Measurements from ENCODE around the gene GPR32. TPM values are rescaled to one million over a fixed set of nuclear protein-coding genes. Genes with fewer than 3 reads are reported as not detected.
"Not testable (repeated sequence)": the region's sequence is repeated elsewhere in the genome, so short reads cannot be mapped to it uniquely, and the experiment has no call there.

Gene GPR32, protein sequence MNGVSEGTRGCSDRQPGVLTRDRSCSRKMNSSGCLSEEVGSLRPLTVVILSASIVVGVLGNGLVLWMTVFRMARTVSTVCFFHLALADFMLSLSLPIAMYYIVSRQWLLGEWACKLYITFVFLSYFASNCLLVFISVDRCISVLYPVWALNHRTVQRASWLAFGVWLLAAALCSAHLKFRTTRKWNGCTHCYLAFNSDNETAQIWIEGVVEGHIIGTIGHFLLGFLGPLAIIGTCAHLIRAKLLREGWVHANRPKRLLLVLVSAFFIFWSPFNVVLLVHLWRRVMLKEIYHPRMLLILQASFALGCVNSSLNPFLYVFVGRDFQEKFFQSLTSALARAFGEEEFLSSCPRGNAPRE
- not detected in 2 replicates for total RNA-seq

DNA sequence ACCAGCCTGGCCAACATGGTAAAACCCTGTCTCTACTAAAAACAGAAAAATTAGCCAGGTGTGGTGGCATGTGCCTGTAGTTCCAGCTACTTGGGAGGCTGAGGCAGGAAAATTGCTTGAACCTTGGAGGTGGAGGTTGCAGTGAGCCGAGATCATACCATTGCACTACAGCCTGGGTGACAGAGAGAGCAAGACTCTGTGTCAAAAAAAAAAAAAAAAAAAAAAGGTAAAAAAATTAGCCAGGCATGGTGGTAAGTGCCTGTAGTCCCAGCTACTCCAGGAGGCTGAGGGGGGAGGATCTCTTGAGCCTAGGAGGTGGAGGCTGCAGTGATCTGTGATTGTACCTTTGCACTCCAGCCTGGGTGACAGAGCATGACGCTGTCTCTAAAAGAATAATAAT lies at the start of gene GPR32:
TSS of gene GPR32 (plus strand) at position 301 of the 400 bp plus-strand sequence. CDS start 137 bp downstream, outside the sequence.
- intact Hi-C loops (cut with micrococcal nuclease) = not testable (repeated sequence)

DNA sequence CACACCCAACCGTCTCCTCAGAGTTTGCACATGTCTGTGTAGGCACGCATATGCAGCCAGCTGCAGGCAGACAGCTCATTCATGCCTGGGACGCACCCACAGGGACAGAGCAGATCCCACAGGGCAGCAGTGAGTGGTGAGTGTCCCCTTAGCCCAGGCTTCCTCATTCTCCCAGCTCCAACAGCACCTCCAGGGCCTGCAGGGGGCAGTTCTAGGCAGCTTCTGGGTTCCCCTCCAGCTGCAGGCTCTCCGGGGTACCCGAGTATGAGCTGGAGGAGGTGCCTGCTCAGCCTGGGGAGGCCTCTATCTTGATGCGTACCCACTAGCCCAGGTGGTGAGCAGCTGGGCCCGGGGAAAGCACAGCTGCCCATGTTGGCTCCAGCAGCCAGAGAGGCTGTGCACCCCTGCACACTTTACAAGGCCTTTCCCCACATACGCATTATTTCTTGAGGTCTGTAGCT lies 49.3 kb upstream of the GPR32 start:
- intact Hi-C loops (cut with micrococcal nuclease) = loop anchor here (10.0 kb wide), 3 partner anchors 356 to 696 kb away; partner anchors contain the start of genes CTU1, NAPSA, VRK3 and ZNF473

DNA sequence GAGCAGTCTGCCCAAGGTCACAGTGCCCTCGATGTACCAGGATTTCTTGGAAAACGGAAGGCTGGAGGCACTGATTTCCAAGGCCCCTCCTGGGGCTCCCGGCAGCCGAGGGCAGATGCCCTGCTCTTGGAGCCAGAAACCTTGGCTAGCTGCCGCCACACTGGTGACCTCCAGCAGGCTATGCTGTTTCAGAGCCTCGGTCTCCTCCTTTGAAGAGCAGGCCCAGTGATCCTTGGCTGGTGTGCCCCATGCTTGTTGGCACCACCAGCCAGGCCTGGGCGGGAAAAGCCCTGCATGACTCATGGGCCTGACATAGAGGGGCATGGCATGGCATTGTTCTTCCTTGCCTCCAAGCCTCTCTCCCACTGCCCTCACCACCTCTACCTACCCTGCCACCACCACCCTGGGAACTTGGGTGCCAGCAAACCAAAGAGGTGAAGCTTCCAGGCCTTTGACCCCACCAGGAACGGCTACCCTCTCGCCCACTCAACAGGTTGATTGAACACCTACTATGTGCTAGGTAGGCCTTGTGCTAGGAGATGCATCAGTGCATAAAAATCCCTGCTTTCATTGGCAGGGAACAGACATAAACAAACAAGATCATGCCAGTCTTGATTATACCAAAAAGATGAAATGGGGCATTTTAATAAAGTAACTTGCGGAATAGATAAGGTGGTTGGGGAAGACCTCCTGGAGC lies 48.7 kb upstream of the GPR32 start:
- intact Hi-C loops (cut with micrococcal nuclease) = loop anchor here (10.0 kb wide), 3 partner anchors 357 to 697 kb away; partner anchors contain the start of genes CTU1, NAPSA, VRK3 and ZNF473

DNA sequence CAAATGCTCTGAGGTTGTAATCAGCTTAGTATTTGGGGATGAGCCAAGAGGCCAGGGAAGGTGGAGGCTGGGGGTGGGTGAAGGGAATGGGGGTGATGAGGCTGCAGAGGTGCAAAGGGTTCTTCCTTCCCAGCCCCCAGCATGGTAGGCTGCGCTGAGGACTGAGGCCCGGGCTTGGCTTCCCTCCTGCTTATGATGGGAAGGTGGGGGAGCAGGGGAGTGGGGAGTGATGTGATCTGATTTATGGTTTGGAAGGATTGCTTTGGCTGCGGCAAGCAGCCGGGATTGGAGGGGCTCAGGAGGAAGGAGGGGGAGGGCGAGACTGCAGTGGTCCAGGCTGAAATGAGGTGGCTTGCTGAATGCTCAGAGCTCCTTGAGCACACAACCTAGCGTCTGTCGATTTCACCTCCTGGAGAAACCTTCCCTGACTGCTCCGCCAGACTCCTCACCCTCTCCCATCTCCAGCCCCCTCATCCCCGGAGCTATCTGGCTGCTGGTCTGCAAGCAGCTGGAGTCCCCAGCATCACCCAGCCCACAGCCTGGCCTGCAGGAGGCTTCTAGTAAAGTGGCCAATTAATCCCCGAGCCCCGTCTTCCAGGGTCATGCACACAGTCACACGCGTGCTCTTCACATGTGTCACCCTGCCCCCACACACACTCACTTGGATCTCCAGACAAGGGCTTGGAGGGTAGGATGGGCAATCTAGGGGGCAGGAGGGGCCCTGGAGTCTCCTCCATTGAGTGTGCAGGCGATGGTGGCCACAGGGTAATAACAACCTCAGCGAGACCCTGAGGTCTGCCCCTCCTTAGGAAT lies 47.9 kb upstream of the GPR32 start:
- intact Hi-C loops (cut with micrococcal nuclease) = loop anchor here (10.0 kb wide), 3 partner anchors 358 to 698 kb away; partner anchors contain the start of genes CTU1, NAPSA, VRK3 and ZNF473

DNA sequence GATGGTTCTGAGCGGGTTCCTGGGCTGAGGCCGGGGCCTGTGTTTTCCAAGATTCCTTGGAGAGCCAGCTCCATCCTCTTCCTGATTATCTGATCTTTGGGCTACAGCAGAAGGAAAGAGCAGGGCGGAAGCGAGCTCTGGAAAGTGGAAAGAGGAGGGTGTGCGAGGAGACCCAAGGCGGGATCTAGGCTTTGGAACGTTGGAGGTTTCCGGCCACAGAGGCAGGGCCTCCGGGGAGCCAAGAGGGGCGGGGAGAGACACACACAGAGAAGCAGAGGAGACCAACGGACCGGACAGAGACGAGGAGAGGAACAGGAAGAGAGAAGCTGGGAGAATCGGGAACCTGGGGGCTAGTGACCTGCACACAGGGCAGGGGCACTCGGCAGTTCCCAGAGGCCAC lies 47.2 kb upstream of the GPR32 start, which contains the start of gene CLEC11A:
TSS of gene CLEC11A (plus strand) at position 296 of the 400 bp plus-strand sequence. CDS start 162 bp downstream, outside the sequence.
- intact Hi-C loops (cut with micrococcal nuclease) = loop anchor here (10.0 kb wide), 3 partner anchors 358 to 698 kb away; partner anchors contain the start of genes CTU1, NAPSA, VRK3 and ZNF473

DNA sequence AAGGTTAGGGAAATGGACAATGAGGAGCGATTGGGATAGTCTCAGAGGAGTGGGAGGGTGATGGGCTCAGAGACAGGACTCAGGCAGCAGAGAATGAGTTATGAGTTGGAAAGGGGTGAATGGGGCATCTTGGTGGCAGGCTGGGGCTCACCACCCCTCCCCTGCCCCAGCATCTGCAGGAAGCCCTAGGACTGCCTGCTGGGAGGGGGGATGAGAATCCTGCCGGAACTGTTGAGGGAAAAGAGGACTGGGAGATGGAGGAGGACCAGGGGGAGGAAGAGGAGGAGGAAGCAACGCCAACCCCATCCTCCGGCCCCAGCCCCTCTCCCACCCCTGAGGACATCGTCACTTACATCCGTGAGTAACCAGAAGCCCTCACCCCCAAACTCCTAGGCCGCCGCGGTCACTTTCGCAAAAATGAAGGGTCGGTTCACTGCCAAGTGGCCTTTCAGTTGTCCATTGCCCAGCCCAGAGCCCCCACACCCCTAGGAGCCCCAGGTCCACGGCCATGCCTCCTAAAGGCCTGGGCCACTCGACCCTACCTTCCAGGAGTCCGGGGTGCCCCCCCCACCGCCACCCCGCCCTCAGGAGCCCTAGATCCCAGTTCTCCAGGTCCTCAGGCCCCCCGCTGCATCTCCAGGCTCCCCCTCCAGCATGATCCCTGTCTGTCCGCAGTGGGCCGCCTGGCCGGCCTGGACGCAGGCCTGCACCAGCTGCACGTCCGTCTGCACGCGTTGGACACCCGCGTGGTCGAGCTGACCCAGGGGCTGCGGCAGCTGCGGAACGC lies 46.3 kb upstream of the GPR32 start:
- intact Hi-C loops (cut with micrococcal nuclease) = loop anchor here (1.0 to 10.0 kb wide), 6 partner anchors 59 to 699 kb away; partner anchors contain the start of genes CTU1, NAPSA, VRK3 and ZNF473

DNA sequence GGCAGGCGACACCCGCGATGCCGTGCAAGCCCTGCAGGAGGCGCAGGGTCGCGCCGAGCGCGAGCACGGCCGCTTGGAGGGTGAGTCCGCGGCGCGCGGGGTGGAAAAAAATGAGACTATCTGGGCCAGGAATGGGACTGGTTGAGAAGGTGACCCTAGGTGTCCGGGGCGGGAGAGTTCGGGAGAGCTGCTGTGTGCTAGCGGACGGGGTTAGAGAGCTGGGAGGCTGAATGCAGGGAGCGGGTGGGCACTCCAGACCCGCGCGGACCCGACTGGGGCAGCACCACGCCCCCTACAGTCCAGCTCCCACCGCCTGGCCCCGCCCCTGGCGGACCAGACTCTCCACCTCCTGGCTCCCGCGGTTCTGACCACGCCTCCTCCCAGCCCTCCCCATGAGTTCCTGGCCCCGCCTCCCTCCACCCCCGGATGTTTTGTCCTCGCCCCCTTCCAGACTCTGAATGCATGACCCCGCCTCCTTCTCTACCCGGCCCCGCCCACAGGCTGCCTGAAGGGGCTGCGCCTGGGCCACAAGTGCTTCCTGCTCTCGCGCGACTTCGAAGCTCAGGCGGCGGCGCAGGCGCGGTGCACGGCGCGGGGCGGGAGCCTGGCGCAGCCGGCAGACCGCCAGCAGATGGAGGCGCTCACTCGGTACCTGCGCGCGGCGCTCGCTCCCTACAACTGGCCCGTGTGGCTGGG lies 45.6 kb upstream of the GPR32 start:
- intact Hi-C loops (cut with micrococcal nuclease) = loop anchor here (1.0 to 10.0 kb wide), 7 partner anchors 59 to 700 kb away; partner anchors contain the start of genes CTU1, JOSD2, NAPSA and VRK3

DNA sequence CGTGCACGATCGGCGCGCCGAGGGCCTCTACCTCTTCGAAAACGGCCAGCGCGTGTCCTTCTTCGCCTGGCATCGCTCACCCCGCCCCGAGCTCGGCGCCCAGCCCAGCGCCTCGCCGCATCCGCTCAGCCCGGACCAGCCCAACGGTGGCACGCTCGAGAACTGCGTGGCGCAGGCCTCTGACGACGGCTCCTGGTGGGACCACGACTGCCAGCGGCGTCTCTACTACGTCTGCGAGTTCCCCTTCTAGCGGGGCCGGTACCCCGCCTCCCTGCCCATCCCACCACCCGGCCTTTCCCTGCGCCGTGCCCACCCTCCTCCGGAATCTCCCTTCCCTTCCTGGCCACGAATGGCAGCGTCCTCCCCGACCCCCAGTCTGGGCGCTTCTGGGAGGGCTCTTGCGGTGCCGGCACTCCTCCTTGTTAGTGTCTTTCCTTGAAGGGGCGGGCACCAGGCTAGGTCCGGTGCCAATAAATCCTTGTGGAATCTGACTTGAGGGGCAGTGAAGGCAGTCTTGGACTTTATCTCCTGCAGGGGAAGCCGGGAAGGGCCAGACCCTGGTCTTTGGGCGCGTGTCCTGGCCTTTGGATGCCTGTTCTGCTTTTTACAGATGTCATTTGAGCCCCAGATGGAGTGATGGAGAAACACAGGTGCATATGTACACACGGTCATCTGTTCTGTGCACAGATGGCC lies 44.9 kb upstream of the GPR32 start:
- intact Hi-C loops (cut with micrococcal nuclease) = loop anchor here (1.0 to 10.0 kb wide), 5 partner anchors 67 to 701 kb away; partner anchors contain the start of genes CTU1, JOSD2, NAPSA and VRK3

DNA sequence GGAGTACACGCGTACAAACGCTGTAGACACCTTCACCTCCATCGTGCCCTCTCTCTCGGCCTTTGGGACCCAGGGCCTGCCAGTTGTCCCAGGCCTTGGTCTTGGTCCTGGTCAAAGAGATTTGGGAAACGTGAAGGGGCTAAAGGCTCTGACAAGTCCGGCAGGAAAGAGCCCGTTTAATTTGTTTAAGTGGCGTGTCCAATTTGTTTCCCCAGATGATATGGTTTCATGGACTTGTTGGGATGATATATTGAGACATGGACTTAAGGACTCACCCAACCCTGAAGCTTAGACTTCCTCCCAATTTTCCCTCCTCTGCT lies 44.4 kb upstream of the GPR32 start:
- intact Hi-C loops (cut with micrococcal nuclease) = loop anchor here (1.0 to 10.0 kb wide), 5 partner anchors 67 to 701 kb away; partner anchors contain the start of genes CTU1, JOSD2, NAPSA and VRK3

DNA sequence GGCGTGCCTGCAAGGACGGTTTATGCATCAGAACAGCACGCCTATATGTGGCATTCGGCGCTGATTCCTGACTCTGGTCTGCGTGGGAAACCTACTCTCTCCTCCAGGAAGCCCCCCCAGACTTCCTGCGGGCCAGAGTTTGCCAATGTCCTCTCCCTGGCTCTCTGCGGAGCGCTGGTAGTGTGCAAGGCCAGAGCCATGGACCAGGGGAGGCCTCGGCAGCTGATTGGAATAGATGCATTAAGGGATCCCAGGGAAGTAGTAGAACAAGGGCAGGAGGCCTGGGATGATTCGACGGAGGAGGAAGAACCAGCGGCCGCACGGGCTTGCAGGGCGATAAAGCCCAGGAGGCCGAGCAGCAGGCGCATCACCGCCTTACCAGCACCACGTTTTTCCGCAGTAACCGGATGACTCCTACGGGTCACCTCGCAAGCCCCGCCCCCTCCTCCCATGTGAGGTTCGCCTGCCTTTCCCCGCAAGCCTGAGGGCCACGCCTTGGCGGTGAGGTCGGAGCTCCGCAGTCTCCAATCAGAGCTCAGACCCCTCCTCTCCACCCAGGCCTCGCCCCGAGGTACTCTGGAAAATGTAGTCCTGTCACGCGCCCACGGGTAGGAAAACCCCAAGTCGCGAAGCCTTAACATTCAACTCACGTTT lies 42.1 kb upstream of the GPR32 start:
- intact Hi-C loops (cut with micrococcal nuclease) = loop anchor here (10.0 kb wide), 3 partner anchors 363 to 703 kb away; partner anchors contain the start of genes CTU1, NAPSA, VRK3 and ZNF473

DNA sequence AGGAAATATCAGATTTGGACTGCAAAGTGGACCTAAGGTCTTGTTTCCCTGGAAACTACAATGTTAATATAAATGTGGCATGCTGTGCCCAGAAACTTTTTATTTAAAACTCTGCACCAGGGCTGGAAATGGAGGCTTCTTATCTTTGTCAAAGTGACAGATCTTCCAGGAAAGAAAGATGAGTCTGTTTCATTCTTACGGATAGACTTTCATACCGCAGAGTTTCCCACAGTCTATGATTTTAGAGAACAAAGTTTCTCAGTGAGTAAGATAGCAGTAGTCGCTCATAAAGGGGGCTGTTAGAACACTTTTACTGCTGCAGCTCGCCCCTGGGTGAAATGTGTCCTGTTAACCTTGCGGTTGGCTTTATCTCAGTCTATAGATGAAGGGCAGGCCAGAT lies 40.4 kb upstream of the GPR32 start:
- intact Hi-C loops (cut with micrococcal nuclease) = loop anchor here (10.0 kb wide), 3 partner anchors 365 to 705 kb away; partner anchors contain the start of genes CTU1, NAPSA, VRK3 and ZNF473

DNA sequence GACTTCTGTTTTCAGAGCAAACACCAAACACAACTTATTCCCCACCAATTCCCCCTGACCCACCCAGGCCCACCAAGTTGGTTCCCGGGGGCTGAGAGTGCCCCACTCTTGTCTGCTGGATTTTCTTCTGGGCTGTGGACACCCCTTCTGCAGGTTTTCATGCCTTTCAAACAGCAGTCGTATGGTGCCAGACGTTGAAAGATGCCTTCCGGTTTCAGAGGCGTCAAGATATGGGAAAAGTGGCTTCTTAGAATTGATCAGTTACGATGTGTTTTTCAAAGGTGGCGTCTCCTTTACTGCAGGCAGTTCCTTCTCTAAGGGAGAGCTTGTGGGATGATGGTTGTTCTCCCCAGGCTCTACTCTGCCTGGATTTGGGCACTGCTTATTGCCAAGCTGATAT lies 34.4 kb upstream of the GPR32 start:
- intact Hi-C loops (cut with micrococcal nuclease) = no loop called here

DNA sequence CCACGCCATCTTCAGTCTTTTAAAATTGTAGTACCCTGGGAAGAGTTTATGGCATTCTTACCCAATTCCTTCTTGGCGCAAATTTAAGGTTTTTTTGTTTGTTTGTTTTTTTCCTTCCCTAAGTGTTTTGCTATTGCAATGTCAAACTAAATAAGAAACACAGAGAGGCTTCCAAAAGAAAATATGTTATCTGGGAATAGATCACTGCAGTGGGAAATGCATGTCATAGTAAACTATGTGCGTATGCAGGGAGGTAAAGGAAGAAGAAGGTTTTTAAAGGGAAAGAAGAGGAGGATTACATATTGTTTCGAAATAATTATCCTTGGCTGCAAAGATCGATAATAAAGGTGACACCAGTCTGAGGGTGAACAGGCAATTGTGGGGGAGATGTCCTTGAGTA lies 33.9 kb upstream of the GPR32 start:
- intact Hi-C loops (cut with micrococcal nuclease) = no loop called here

DNA sequence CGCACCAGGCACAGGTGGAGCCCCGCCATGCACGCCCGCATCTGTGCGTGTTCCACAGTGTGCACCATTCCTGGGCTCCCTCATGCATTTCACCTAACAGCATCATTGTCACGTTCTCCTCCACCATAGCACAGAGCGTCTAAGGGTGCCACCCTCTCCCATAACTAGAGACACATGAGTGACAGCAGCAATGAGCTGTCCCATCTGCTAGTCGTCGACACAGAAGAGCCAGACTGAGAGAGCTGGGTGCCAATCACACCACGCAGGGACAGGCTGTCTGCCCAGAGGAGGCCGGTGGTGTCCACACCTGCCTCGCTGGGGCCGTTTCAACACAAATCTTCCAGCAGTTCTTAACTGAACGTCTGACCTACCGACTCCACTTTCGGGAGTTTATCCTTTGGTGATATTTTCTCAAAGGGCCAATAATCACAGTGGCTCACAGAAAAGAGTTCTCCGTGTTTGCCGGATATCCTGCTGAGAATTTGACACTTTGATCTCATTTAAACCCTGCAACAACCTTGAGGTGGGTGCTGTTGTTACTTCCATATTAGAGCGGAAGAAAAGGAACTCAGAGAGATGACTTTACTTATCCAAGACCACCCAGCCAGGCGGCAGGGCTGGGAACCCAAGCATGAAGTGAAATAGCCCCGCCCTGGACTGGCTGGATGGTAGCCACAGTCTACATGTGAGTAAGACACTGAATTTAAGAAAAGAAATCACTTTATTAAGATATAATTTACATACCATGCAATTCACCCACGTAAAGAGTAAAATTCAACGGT lies 30.9 kb upstream of the GPR32 start:
- intact Hi-C loops (cut with micrococcal nuclease) = no loop called here

DNA sequence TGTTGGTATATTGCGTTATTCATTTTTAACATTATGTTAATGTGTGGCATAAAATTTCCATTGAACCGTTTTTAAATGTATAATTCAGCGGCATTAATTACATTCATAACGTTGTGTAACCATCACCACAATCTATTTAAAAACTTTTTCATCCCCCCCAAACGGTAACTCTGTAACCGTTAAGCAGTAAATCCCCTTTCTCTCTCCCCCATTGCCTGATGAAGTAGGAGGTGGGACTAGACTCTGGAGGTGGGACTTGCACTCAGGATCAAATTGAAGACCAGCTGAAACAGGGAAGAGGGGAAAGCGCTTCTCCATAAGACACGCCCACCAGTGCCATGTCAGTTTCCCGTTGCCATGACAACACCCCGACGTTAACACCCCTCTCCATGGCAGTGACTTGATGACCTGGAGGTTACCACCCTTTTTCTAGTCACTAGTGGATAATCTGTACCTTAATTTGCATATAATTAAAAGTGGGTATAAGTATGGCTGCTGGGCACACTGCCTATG lies 30.3 kb upstream of the GPR32 start:
- intact Hi-C loops (cut with micrococcal nuclease) = no loop called here

DNA sequence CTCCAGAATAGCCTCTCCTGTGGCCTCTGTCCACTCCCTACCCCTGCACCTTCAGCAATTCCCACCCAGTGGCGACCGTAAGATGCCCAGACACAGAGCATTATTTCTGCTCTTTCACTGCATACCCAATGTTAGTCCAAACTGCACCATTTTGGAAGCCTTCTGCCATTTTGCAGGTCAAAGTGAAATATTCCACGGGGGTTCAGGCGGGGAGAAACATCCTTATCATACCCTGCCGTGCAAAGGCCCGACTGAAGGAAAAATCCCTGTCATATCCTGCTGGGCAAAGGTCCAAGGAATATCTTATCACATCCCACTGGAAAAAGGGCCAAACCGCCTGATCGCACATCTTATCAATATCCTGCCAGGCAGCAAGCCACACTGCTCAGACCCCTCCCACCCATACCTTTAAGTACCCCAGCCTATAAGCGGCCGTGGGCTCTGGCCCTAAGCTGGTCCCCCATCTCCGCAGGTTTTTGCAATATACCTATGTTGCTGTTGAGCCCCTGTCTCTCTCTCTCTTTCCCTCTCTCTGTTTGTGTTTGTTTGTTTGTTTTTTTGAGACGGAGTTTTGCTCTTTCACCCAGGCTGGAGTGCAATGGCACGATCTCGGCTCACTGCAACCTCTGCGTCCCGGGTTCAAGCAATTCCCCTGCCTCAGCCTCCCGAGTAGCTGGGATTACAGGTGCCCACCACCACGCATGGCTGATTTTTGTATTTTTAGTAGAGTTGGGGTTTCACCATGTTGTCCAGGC lies 28.9 kb upstream of the GPR32 start:
- intact Hi-C loops (cut with micrococcal nuclease) = no loop called here
